GM12878 (cell line): Measurements from ENCODE around the gene HIVEP2. TPM values are rescaled to one million over a fixed set of nuclear protein-coding genes. Genes with fewer than 3 reads are reported as not detected.

Source experiments
- ATAC-seq: fragments of 200-7000 bp; cut with Tn5 transposase; 3 replicates; pipeline ENCODE4 v1.9.1; 2020; ENCODE audit warnings: mild to moderate bottlenecking, moderate library complexity
- BruUV-seq: library from RNA; stranded (reverse); fragments of 400-500 nt; replicated peaks from 2 replicates; lab custom pipeline; 2021; lab: Mats Ljungman, UMichigan
- CTCF ChIA-PET: fragments of 300-600 bp; sonication (Branson Sonifier 250); formaldehyde crosslinking; extraction: SDS; loops from one replicate; lab custom pipeline; 2021; ENCODE audit warnings: inconsistent platforms; lab: Yijun Ruan, JAX
- POLR2A ChIA-PET: fragments of 350-600 bp; formaldehyde crosslinking; extraction: SDS; loops from one replicate; lab custom pipeline; 2021; ENCODE audit warnings: inconsistent platforms; lab: Charles Lee
- RAD21 ChIA-PET: fragments of 300-600 bp; sonication (Branson Sonifier 250); formaldehyde crosslinking; loops from one replicate; lab custom pipeline; 2023; ENCODE audit warnings: antibody characterized with exemption; ENCODE audit not compliant: unreplicated experiment; lab: Charles Lee
- SMC1A ChIA-PET: fragments of 300-600 bp; sonication (Branson Sonifier 250); formaldehyde crosslinking; loops from one replicate; lab custom pipeline; 2023; ENCODE audit not compliant: unreplicated experiment, uncharacterized antibody; lab: Charles Lee
- DNase-seq: peaks from one replicate; pipeline ENCODE4 v3.0.0-alpha.2; 2011; ENCODE audit warnings: low read depth, low spot score
- FAIRE-seq: peaks from 3 replicates; lab custom pipeline; 2011; peaks lifted over from hg19 to GRCh38; lab: Jason Lieb, UNC
- H2AFZ ChIP-seq: 2 replicates; pipeline ENCODE4 v1.6.0; 2011; ENCODE audit warnings: low read depth, low read length, control low read depth; ENCODE audit not compliant: control insufficient read depth
- H3K27ac ChIP-seq: 2 replicates; pipeline ENCODE4 v1.5.1; 2011; ENCODE audit warnings: control low read depth; ENCODE audit not compliant: control insufficient read depth, insufficient read depth
- H3K27me3 ChIP-seq, 2 experiments: replicated peaks in 1 of 2; 2 replicates each; pipeline versions ENCODE4 v1.6.0 to v1.6.1; 2011; ENCODE audit warnings: low read length in 1 of 2; ENCODE audit not compliant: control insufficient read depth in 2 of 2, insufficient read depth in 2 of 2
- H3K36me3 ChIP-seq, 2 experiments: 2 replicates each; pipeline ENCODE4 v1.5.1; 2011; ENCODE audit warnings: low read length in 1 of 2; ENCODE audit not compliant: control insufficient read depth in 2 of 2, insufficient read depth in 2 of 2
- H3K4me1 ChIP-seq: 2 replicates; pipeline ENCODE4 v1.6.1; 2011; ENCODE audit warnings: mild to moderate bottlenecking, low read length, moderate library complexity, mixed read lengths; ENCODE audit not compliant: control insufficient read depth, insufficient read depth
- H3K4me2 ChIP-seq: 2 replicates; pipeline ENCODE4 v1.6.0; 2011; ENCODE audit warnings: control low read depth; ENCODE audit not compliant: control insufficient read depth, insufficient read depth
- H3K4me3 ChIP-seq: fragments of 200-600 bp; sonication (generic); 2 replicates; pipeline ENCODE4 v1.5.1; 2016
- H3K79me2 ChIP-seq: 2 replicates; pipeline ENCODE4 v1.6.0; 2011; ENCODE audit warnings: low read length; ENCODE audit not compliant: control insufficient read depth, insufficient read depth
- H3K9ac ChIP-seq: 2 replicates; pipeline ENCODE4 v1.8.0; 2011; ENCODE audit warnings: low read length, control low read depth, mixed read lengths; ENCODE audit not compliant: control insufficient read depth, insufficient read depth
- H3K9me3 ChIP-seq: replicated peaks from 3 replicates; pipeline ENCODE4 v1.5.1; 2011; ENCODE audit warnings: mild to moderate bottlenecking, low read length; ENCODE audit not compliant: control insufficient read depth, insufficient read depth
- H4K20me1 ChIP-seq: 2 replicates; pipeline ENCODE4 v1.6.0; 2011; ENCODE audit not compliant: control insufficient read depth, insufficient read depth
- ASH2L ChIP-seq: fragments of 300-600, 200-600 bp; sonication (generic); IDR thresholded peaks from 2 replicates; pipeline ENCODE4 v1.6.1; 2017; ENCODE audit warnings: low read depth, mild to moderate bottlenecking, borderline replicate concordance
- BCL11A ChIP-seq: IDR thresholded peaks from 2 replicates; pipeline ENCODE4 v1.6.1; 2011; ENCODE audit warnings: low read depth, low read length
- BRCA1 ChIP-seq: IDR thresholded peaks from 2 replicates; pipeline ENCODE4 v1.6.1; 2011; ENCODE audit warnings: low read depth, low read length, improper control_type of control experiment
- CBX3 ChIP-seq: fragments of 200-600 bp; sonication (generic); IDR thresholded peaks from 2 replicates; pipeline ENCODE4 v1.6.1; 2016; ENCODE audit warnings: low read depth, borderline replicate concordance
- CBX5 ChIP-seq: sonication (generic); IDR thresholded peaks from 2 replicates; pipeline ENCODE4 v1.6.1; 2016; ENCODE audit warnings: low read depth, moderate library complexity, mild to moderate bottlenecking, inconsistent platforms
- FOXM1 ChIP-seq: IDR thresholded peaks from 2 replicates; pipeline ENCODE4 v1.6.1; 2012; ENCODE audit warnings: low read depth, mild to moderate bottlenecking, inconsistent platforms, low read length, moderate library complexity
- HDGF ChIP-seq: fragments of 450-650 bp; IDR thresholded peaks from 2 replicates; pipeline ENCODE4 v1.6.1; 2016; ENCODE audit warnings: antibody characterized with exemption
- IKZF1 ChIP-seq: fragments of 450-650 bp; conservative IDR thresholded peaks from 2 replicates; pipeline ENCODE4 v1.6.1; 2017; ENCODE audit warnings: antibody characterized with exemption, mild to moderate bottlenecking
- MEF2B ChIP-seq: fragments of 450-650 bp; IDR thresholded peaks from 2 replicates; pipeline ENCODE4 v1.6.1; 2018; ENCODE audit warnings: mild to moderate bottlenecking, moderate library complexity; ENCODE audit not compliant: partially characterized antibody, poor library complexity, severe bottlenecking
- RAD51 ChIP-seq: fragments of 450-650 bp; IDR thresholded peaks from 2 replicates; pipeline ENCODE4 v1.6.1; 2016; ENCODE audit warnings: moderate library complexity, mild to moderate bottlenecking, inconsistent platforms
- RUNX3 ChIP-seq: IDR thresholded peaks from 2 replicates; pipeline ENCODE4 v1.6.1; 2012; ENCODE audit warnings: low read length, inconsistent platforms
- WGBS: methylation state at CpG from one replicate; pipeline ENCODE4 v1.1.6; 2016; ENCODE audit warnings: low lambda C conversion rate; ENCODE audit not compliant: insufficient replicate concordance, insufficient coverage; ENCODE audit errors: missing lambda C conversion rate; 5-methylcytosine and 5-hydroxymethylcytosine counted together
- in situ Hi-C: fragments of 300-500 bp; cut with MboI; formaldehyde crosslinking; loops from 9 replicates; pipeline ENCODE4 v1.14.3; 2018; ENCODE audit warnings: mixed read lengths
- intact Hi-C: fragments of 100-400 bp; cut with micrococcal nuclease; formaldehyde crosslinking; loops from one replicate; pipeline ENCODE4 v1.14.2; 2022; ENCODE audit not compliant: unreplicated experiment
- polyA plus RNA-seq, 11 experiments: library from polyadenylated mRNA; depleted of rRNA in 4 of 11; unstranded in 6 of 11; stranded (reverse) in 5 of 11; fragments of >200 nt; fragmentation: Nextera tagmentation in 4 of 11; fragmentation: Illumina TruSeq in 1 of 11; extraction: Ambion mirVana in 4 of 11; extraction: Trizol in 1 of 11; gene quantifications; 1 replicate in 1 of 11; 2 replicates in 10 of 11; pipeline versions ENCODE4 v1.2.1 to v1.2.3, GENCODE V29; 2011 to 2016; ENCODE audit warnings: inconsistent platforms in 2 of 11, missing spikeins in 2 of 11, low read depth in 1 of 11
- total RNA-seq, 4 experiments: library from RNA; depleted of rRNA in 3 of 4; stranded (reverse); fragments of >200 nt in 3 of 4; fragmentation: Illumina TruSeq in 1 of 4; extraction: Trizol in 1 of 4; gene quantifications; 2 replicates each; pipeline versions ENCODE4 v1.2.1 to v1.2.3, GENCODE V29; 2013 to 2021
- TF ChIP-seq, protein P1 (sequence below): IDR thresholded peaks from 2 replicates; pipeline ENCODE4 v1.6.1; 2012; ENCODE audit warnings: low read length, inconsistent platforms
- TF ChIP-seq, protein P2 (sequence below): fragments of 450-650 bp; IDR thresholded peaks from 2 replicates; pipeline ENCODE4 v1.6.1; 2017; ENCODE audit warnings: borderline replicate concordance
- TF ChIP-seq, protein P3 (sequence below): fragments of 450-650 bp; IDR thresholded peaks from 2 replicates; pipeline ENCODE4 v1.6.1; 2016; ENCODE audit warnings: mild to moderate bottlenecking
- TF ChIP-seq, protein P4 (sequence below): fragments of 450-650 bp; IDR thresholded peaks from 2 replicates; pipeline ENCODE4 v1.6.1; 2016; ENCODE audit warnings: mild to moderate bottlenecking

HIVEP2 gene
- total and polyA plus RNA-seq, 10 of the 15 experiments (the other 5 are each of a cell fraction or from before 2014, with no cell fraction given), result 1.2 to 15.7 (median 10.2) TPM

DNA sequence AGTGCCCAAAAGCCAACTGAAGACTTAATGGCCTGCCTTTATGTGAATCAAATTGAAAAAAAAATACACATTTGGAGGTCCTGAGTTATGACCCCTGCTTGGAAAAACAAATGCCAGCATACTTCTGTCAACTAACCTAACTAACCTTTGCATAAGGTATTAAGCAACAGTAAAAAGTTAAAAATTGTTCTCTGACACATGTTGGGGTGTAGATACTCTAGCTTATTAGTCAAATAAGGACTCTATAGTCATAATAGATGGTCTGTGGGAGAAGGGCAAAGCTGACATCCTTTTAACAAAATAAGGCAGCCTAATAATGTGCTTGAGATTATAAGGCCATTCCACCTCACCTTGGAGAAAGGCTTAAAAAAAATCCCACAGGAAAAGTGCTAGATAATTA lies 140.5 kb downstream of the HIVEP2 start (continued):
- TF ChIP-seq, protein P1, sequence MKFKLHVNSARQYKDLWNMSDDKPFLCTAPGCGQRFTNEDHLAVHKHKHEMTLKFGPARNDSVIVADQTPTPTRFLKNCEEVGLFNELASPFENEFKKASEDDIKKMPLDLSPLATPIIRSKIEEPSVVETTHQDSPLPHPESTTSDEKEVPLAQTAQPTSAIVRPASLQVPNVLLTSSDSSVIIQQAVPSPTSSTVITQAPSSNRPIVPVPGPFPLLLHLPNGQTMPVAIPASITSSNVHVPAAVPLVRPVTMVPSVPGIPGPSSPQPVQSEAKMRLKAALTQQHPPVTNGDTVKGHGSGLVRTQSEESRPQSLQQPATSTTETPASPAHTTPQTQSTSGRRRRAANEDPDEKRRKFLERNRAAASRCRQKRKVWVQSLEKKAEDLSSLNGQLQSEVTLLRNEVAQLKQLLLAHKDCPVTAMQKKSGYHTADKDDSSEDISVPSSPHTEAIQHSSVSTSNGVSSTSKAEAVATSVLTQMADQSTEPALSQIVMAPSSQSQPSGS, result no peak
- TF ChIP-seq, protein P2, sequence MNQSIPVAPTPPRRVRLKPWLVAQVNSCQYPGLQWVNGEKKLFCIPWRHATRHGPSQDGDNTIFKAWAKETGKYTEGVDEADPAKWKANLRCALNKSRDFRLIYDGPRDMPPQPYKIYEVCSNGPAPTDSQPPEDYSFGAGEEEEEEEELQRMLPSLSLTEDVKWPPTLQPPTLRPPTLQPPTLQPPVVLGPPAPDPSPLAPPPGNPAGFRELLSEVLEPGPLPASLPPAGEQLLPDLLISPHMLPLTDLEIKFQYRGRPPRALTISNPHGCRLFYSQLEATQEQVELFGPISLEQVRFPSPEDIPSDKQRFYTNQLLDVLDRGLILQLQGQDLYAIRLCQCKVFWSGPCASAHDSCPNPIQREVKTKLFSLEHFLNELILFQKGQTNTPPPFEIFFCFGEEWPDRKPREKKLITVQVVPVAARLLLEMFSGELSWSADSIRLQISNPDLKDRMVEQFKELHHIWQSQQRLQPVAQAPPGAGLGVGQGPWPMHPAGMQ, result no peak
- no peak for TF ChIP-seq CBX3
- no peak for TF ChIP-seq ASH2L
- TF ChIP-seq RUNX3, result peak; percentile 21; the same call in 1 of the 2 replicates
- no peak for TF ChIP-seq CBX5
- TF ChIP-seq MEF2B, result no peak

DNA sequence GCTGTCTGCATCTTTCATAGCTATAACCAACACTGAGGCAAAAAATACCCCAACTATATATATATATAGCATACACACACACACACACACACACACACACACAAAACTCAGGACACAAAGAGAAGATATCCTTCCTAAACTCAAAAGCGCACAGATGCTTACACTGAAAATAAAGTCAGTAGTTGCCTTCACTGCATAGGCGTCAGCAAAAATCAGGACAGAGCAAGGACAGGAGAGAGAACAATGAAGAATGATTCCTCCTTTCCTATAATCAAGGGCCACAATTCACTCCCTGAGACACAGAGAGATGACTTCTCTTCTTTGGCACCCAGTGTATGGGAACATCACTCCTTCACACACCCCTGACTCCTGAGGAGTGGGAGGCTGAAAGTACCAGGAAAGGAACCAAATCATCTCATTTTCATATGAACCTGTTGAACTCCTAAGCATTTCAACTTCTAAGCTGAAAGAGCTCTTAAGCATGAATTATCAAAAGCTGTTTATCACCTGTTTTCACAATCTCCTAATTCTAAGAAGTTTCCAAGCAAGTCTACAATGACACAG lies 141.4 kb downstream of the HIVEP2 start:
- Histone ChIP-seq H3K27me3 (no peaks in the 10 kb centered on the region), H4K20me1 (no peaks in the 10 kb centered on the region), H3K27ac (no peak overlapping the region), H3K4me2 (no peak overlapping the region), H2AFZ (no peak overlapping the region), H3K36me3 (no peaks in the 10 kb centered on the region; a peak in 2 of 4 replicates), H3K9ac (no peak overlapping the region), H3K4me1 (peaks cover 18% of the 10 kb centered on the region), H3K9me3 (no peaks in the 10 kb centered on the region), H3K79me2 (peaks cover 20% of the 10 kb centered on the region), H3K4me3 (no peak overlapping the region)
- FAIRE-seq, result no peak
- ChIA-PET CTCF (interaction anchor here (0.6 to 5.5 kb wide), 9 partner anchors 9 to 596 kb away, joined by 3 to 31 read pairs (median 5); no protein-coding TSS in a partner anchor), POLR2A (interaction anchor here (0.5 to 3.8 kb wide), 14 partner anchors 8 to 122 kb away, joined by 3 to 34 read pairs (median 4); no protein-coding TSS in a partner anchor), RAD21 (interaction anchor here (0.6 to 16.5 kb wide), 22 partner anchors 8 to 205 kb away, joined by 3 to 209 read pairs (median 5); no protein-coding TSS in a partner anchor), SMC1A (interaction anchor here (0.7 to 7.7 kb wide), 22 partner anchors 8 to 127 kb away, joined by 3 to 115 read pairs (median 6); no protein-coding TSS in a partner anchor)
- no peak for DNase-seq
- BruUV-seq, result no TSS peak
- in situ Hi-C loops, result no loop called here
- 96% methylated on average over 2 of the region's 2 CpGs for WGBS
- intact Hi-C loops, result no loop called here
- peak; percentile 2; the same call in 2 of the 3 replicates for ATAC-seq
- TF ChIP-seq FOXM1 (0 out of 2 replicates have a peak, but pooled peaks have one; percentile 7), HDGF (0 out of 2 replicates have a peak, but pooled peaks have one; percentile 61), RAD51 (no peak), BRCA1 (no peak), IKZF1 (peak; percentile 39; the same call in 1 of the 2 replicates), RUNX3 (peak; percentile 47; the same call in 1 of the 2 replicates), BCL11A (no peak), MEF2B (peak; percentile 40)
- TF ChIP-seq, protein P3, sequence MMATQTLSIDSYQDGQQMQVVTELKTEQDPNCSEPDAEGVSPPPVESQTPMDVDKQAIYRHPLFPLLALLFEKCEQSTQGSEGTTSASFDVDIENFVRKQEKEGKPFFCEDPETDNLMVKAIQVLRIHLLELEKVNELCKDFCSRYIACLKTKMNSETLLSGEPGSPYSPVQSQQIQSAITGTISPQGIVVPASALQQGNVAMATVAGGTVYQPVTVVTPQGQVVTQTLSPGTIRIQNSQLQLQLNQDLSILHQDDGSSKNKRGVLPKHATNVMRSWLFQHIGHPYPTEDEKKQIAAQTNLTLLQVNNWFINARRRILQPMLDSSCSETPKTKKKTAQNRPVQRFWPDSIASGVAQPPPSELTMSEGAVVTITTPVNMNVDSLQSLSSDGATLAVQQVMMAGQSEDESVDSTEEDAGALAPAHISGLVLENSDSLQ, result no peak
- TF ChIP-seq, protein P4, sequence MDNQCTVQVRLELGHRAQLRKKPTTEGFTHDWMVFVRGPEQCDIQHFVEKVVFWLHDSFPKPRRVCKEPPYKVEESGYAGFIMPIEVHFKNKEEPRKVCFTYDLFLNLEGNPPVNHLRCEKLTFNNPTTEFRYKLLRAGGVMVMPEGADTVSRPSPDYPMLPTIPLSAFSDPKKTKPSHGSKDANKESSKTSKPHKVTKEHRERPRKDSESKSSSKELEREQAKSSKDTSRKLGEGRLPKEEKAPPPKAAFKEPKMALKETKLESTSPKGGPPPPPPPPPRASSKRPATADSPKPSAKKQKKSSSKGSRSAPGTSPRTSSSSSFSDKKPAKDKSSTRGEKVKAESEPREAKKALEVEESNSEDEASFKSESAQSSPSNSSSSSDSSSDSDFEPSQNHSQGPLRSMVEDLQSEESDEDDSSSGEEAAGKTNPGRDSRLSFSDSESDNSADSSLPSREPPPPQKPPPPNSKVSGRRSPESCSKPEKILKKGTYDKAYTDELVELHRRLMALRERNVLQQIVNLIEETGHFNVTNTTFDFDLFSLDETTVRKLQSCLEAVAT, result 0 out of 2 replicates have a peak, but pooled peaks have one; percentile 26
- TF ChIP-seq, protein P1, result peak; percentile 11; the same call in 1 of the 2 replicates
